Neuron (in vitro differentiated cells): ENCODE data around the gene C4orf50.

Experiments
- H2AFZ ChIP-seq: one replicate; pipeline ENCODE4 v1.6.1; 2013; ENCODE audit warnings: low read depth, mild to moderate bottlenecking, inconsistent platforms, low read length, moderate library complexity
- H3K27me3 ChIP-seq: one replicate; pipeline ENCODE4 v1.6.1; 2013; ENCODE audit warnings: low read length; ENCODE audit not compliant: insufficient read depth
- H3K36me3 ChIP-seq: one replicate; pipeline ENCODE4 v1.6.1; 2013; ENCODE audit warnings: low read length; ENCODE audit not compliant: insufficient read depth
- H3K4me1 ChIP-seq: one replicate; pipeline ENCODE4 v1.6.1; 2013; ENCODE audit warnings: low read length; ENCODE audit not compliant: insufficient read depth
- H3K4me3 ChIP-seq: 2 replicates; pipeline ENCODE4 v1.5.1; 2013; ENCODE audit warnings: mild to moderate bottlenecking, low read length, moderate library complexity
- H3K9me3 ChIP-seq: one replicate; pipeline ENCODE4 v1.6.1; 2013; ENCODE audit warnings: low read length

Gene C4orf50

GRCh38 chr4:6021831-6022606 is 3.8 kb upstream of the C4orf50 start:
- no peaks in the 10 kb centered on the region for H3K9me3 ChIP-seq
- no peak overlapping the region for H3K4me3 ChIP-seq
- no peak overlapping the region for H2AFZ ChIP-seq
- H3K36me3 ChIP-seq = no peaks in the 10 kb centered on the region
- H3K4me1 ChIP-seq = no peaks in the 10 kb centered on the region
- peaks cover 10% of the 10 kb centered on the region for H3K27me3 ChIP-seq

- Histone ChIP-seq H3K4me3 (no peak overlapping the region), H2AFZ (no peak overlapping the region), H3K4me1 (no peaks in the 10 kb centered on the region), H3K27me3 (peaks cover 6% of the 10 kb centered on the region), H3K36me3 (no peaks in the 10 kb centered on the region), H3K9me3 (no peaks in the 10 kb centered on the region)
Measured at GRCh38 chr4:6020613-6021012, 2.4 kb upstream of the C4orf50 start.

GRCh38 chr4:6019316-6020263 is 1.4 kb upstream of the C4orf50 start:
- Histone ChIP-seq H3K9me3 (no peaks in the 10 kb centered on the region), H3K4me3 (no peak overlapping the region), H2AFZ (no peak overlapping the region), H3K36me3 (no peaks in the 10 kb centered on the region), H3K27me3 (peaks cover 6% of the 10 kb centered on the region), H3K4me1 (no peaks in the 10 kb centered on the region)

- Histone ChIP-seq H3K9me3 (no peaks in the 10 kb centered on the region), H3K27me3 (peaks cover 6% of the 10 kb centered on the region), H2AFZ (no peak overlapping the region), H3K4me3 (no peak overlapping the region), H3K4me1 (no peaks in the 10 kb centered on the region), H3K36me3 (no peaks in the 10 kb centered on the region)
Measured at GRCh38 chr4:6017800-6018199, 431 bp downstream of the C4orf50 start.

- Histone ChIP-seq H3K36me3 (no peaks in the 10 kb centered on the region), H3K4me1 (no peaks in the 10 kb centered on the region), H3K27me3 (peaks cover 4% of the 10 kb centered on the region), H2AFZ (no peak overlapping the region), H3K9me3 (no peaks in the 10 kb centered on the region), H3K4me3 (no peak overlapping the region)
Measured at GRCh38 chr4:6017030-6017429, 1.2 kb downstream of the C4orf50 start.

- H3K4me1 ChIP-seq = no peaks in the 10 kb centered on the region
- no peaks in the 10 kb centered on the region for H3K36me3 ChIP-seq
- H2AFZ ChIP-seq = no peak overlapping the region
- H3K4me3 ChIP-seq = no peak overlapping the region
- H3K27me3 ChIP-seq = peaks cover 23% of the 10 kb centered on the region
- no peaks in the 10 kb centered on the region for H3K9me3 ChIP-seq
Measured at GRCh38 chr4:6013564-6013963, 4.7 kb downstream of the C4orf50 start.

- no peak overlapping the region for H3K4me3 ChIP-seq
- H3K4me1 ChIP-seq = no peaks in the 10 kb centered on the region
- no peak overlapping the region for H2AFZ ChIP-seq
- no peaks in the 10 kb centered on the region for H3K9me3 ChIP-seq
- peaks cover 32% of the 10 kb centered on the region for H3K27me3 ChIP-seq
- H3K36me3 ChIP-seq = no peaks in the 10 kb centered on the region
Measured at GRCh38 chr4:6012200-6012599, 6.0 kb downstream of the C4orf50 start.

GRCh38 chr4:6011686-6012085 is 6.5 kb downstream of the C4orf50 start:
- no peak overlapping the region for H3K4me3 ChIP-seq
- H3K36me3 ChIP-seq = no peaks in the 10 kb centered on the region
- no peaks in the 10 kb centered on the region for H3K9me3 ChIP-seq
- peaks cover 32% of the 10 kb centered on the region for H3K27me3 ChIP-seq
- no peaks in the 10 kb centered on the region for H3K4me1 ChIP-seq
- no peak overlapping the region for H2AFZ ChIP-seq

GRCh38 chr4:6011271-6011671 is 7.0 kb downstream of the C4orf50 start:
- no peak overlapping the region for H3K4me3 ChIP-seq
- H3K9me3 ChIP-seq = no peaks in the 10 kb centered on the region
- H3K4me1 ChIP-seq = no peaks in the 10 kb centered on the region
- peaks cover 32% of the 10 kb centered on the region for H3K27me3 ChIP-seq
- no peak overlapping the region for H2AFZ ChIP-seq
- H3K36me3 ChIP-seq = no peaks in the 10 kb centered on the region

GRCh38 chr4:6010789-6011188 is 7.4 kb downstream of the C4orf50 start:
- H3K4me3 ChIP-seq = no peak overlapping the region
- H2AFZ ChIP-seq = no peak overlapping the region
- no peaks in the 10 kb centered on the region for H3K9me3 ChIP-seq
- H3K4me1 ChIP-seq = no peaks in the 10 kb centered on the region
- H3K27me3 ChIP-seq = peaks cover 32% of the 10 kb centered on the region
- no peaks in the 10 kb centered on the region for H3K36me3 ChIP-seq

GRCh38 chr4:6009452-6009851 is 8.8 kb downstream of the C4orf50 start:
- H3K27me3 ChIP-seq = peaks cover 32% of the 10 kb centered on the region

GRCh38 chr4:6008766-6009385 is 9.4 kb downstream of the C4orf50 start:
- Histone ChIP-seq H2AFZ (no peak overlapping the region), H3K4me3 (no peak overlapping the region), H3K27me3 (peaks cover 32% of the 10 kb centered on the region), H3K36me3 (no peaks in the 10 kb centered on the region), H3K9me3 (no peaks in the 10 kb centered on the region), H3K4me1 (no peaks in the 10 kb centered on the region)

More at GRCh38 chr4:6009452-6009851, 8.8 kb downstream of the C4orf50 start:
- Histone ChIP-seq H3K9me3 (no peaks in the 10 kb centered on the region), H3K4me1 (no peaks in the 10 kb centered on the region), H2AFZ (no peak overlapping the region), H3K4me3 (no peak overlapping the region), H3K36me3 (no peaks in the 10 kb centered on the region)

- peaks cover 32% of the 10 kb centered on the region for H3K27me3 ChIP-seq
- no peaks in the 10 kb centered on the region for H3K4me1 ChIP-seq
Measured at GRCh38 chr4:6008092-6008551, 10.1 kb downstream of the C4orf50 start.

More at GRCh38 chr4:6008092-6008551, 10.1 kb downstream of the C4orf50 start:
- Histone ChIP-seq H3K9me3 (no peaks in the 10 kb centered on the region), H3K36me3 (no peaks in the 10 kb centered on the region), H3K4me3 (no peak overlapping the region), H2AFZ (no peak overlapping the region)
